HG03039 (cell line): ENCODE data around the gene JARID2.
"Not testable (repeated sequence)": the region's sequence is repeated elsewhere in the genome, so short reads cannot be mapped to it uniquely, and the experiment has no call there.

Source experiments
- ATAC-seq: cut with Tn5 transposase; IDR thresholded peaks from one replicate; pipeline ENCODE4 v1.9.1; 2021; ENCODE audit warnings: mild to moderate bottlenecking, moderate library complexity; ENCODE audit not compliant: unreplicated experiment

The JARID2 gene

GRCh38 chr6:15305909-15306308 is 60.0 kb downstream of the JARID2 start:
- no peak for ATAC-seq

DNA sequence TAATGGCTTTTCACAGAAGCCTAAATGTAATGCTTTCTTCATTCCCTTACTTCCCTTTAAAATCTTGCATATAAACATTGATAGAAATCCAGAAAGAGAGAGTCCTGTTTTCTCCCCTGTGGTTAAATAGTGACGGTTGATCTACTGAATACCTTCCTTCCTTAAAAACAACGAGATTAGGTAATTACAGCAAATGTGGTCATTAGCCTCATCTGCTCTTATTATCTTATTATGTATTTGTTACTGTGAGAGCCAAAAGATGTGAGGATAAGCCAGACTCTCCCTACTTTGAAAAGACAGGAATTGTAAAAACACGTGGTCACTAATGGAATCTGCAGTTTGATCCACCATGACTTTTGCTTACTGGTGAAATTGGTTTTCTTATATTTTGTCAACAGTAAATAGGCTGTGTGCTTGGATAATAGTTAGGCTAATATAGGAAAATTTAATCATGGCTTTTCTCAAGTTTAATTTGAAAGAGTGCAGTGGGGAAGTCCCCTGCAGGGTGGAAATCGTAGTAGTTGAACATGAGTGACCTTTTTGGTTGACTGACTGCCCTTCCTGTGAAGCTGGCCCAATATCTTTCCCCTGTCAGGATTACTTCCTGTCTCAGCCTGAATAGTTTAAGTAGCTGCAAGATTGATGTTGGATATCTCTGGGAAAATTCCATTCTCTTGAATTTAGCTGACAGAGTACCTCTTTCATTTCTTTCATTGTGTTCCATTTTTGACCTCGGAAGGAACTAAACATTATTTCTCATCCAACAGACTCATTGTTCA is 62.8 kb downstream of the JARID2 start:
- no peak for ATAC-seq

DNA sequence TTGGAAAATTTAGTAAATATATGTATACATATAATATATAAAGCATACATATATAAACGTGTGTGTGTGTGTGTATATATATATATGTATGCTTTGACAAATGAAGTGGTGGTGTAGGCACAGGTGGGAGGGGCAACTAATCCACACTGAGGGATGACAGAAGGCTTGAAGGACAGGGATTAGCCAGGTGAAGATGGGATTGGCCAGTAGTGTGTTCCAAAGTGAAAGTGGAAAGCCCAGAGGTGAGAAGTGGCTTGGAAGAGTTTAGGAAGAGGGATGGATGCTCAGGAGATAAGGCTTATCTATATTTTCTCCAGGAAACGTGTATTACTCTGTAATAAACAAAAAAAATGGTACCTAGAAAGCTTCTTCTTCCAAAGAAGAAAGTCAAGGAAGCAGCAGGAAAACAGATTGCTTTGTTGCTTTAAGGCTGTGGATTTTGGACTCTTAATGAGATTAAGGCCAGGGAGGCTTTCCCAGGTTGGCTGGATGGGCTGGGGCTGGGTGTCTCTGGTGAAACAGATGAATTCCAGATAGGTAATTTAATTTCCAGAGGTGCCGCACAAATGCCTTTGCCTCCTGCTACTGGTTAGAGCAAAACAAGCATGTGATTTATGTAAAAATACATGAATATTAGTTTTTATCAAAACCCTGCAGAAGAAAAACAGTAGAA is 63.9 kb downstream of the JARID2 start:
- ATAC-seq: no peak

DNA sequence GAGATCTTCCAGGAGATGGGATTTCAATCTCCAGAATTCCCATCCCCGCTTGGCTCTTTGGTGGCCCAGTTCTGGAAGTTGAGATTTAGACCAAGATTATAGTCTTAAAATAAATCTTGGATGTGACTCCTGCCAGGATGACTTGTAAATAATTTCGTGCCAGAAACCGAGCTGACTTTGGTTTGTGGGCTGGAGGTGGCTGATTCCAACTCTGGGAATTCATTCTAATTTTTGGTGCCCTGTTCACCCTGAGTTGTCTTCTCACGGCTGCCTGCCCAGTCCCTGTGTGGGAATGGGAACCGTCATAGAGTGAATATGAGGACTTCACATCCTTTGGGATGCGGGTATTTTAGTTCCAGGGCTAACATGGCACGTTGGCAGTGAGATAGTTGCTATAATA is 64.8 kb downstream of the JARID2 start:
- no peak for ATAC-seq

- ATAC-seq: no peak
These were observed 66.6 kb downstream of the JARID2 start for GRCh38 chr6:15312500-15312899.

DNA sequence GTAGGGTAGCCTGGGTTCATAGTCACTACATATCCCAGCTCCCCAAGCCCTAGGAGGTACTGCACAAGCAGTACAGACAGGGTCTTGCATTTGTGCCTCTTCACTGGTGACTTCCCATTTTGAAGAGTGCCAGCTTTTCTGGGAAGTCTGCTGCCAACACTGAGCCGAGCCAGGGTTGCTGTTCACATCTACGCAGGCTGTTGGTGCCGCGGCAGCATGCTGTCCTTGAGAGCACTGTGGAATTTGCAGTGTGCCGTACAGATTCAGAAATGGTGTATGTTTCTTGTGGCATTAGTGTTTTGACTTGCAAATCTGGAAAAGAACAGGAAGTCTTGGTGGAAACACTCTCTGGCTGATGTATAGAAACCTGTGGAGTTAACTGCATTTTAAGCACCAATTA is 67.5 kb downstream of the JARID2 start:
- no peak for ATAC-seq

GRCh38 chr6:15316754-15317153 is 70.9 kb downstream of the JARID2 start:
- ATAC-seq: no peak

GRCh38 chr6:15317251-15317650 is 71.4 kb downstream of the JARID2 start:
- no peak for ATAC-seq

DNA sequence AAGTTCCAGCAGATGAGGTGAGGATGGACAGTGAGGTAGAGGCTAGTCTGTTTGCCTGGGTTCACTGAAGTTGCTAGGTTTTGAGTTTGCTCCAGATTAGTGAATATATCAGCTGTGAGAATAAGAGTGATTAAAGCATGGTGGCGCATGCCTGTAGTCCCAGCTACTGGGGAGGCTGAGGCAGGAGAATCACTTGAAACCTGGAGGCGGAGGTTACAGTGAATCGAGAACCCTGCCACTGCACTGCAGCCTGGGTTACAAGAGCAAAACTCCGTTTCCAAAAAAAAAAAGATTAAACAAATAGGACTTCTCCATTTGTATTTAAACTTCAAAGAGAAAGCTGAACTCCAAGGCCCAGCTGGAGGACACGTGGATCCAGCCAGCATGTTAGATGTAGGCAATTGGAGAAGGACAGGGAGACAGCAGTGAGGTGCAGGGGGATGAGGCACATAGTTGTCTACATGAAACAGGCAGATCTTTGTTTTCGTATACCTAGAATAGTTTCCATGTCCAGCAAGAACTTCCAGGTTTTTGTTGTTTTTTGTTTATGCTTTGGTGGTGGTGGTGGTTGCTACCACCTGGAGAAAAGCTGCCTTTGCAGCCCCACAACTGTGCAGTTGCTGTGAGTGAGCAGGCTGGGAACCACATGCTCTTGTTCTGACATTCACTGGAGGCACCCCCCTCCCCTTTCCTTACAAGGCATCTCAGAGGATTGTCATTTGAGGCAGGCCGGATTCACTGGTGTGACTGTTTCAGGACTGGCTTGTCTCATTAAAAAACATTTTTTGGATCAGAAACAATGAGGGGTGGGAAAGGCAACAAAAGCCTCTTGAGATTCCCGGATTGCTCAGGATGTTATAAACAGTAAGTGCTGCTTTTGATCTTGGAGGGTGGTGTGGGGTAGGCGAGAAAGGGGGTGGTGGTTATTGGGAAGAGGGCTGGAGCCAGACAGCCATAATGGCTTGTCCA is 72.3 kb downstream of the JARID2 start:
- no peak for ATAC-seq

GRCh38 chr6:15319677-15320076 is 73.8 kb downstream of the JARID2 start:
- no peak for ATAC-seq

- ATAC-seq: no peak
These were observed 74.8 kb downstream of the JARID2 start for GRCh38 chr6:15320693-15321092.

GRCh38 chr6:15322184-15322583 is 76.3 kb downstream of the JARID2 start:
- no peak for ATAC-seq

GRCh38 chr6:15322781-15323536 is 77.1 kb downstream of the JARID2 start:
- ATAC-seq: no peak

- ATAC-seq: not testable (repeated sequence)
These were observed 77.7 kb downstream of the JARID2 start for GRCh38 chr6:15323611-15324010.

DNA sequence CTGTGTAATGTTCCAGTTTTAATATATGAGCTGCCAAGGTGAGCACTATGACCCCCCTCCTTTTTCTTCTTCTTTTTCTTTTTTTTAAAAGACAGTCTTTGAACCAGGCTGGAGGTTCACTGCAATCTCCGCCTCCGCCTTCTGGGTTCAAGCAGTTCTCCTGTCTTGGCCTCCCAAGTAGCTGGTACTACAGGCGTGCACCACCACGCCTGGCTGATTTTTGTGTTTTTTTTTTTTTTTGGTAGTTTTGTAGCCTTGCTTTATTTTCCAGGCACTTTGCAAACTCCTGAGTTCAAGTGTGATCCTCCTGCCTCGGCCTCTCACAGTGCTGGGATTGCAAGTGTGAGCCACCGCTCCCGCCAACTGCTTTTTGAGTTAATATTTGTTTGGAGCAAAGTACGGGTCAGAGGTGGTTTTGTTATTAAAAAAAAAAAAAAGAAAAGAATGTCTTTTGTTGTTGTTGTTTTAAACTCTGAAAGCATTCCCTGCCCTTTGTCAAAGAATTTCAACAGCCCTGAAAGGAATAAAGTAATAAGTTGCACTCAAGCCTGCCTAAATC is 78.6 kb downstream of the JARID2 start:
- no peak for ATAC-seq

GRCh38 chr6:15325540-15325955 is 79.7 kb downstream of the JARID2 start:
- no peak for ATAC-seq

DNA sequence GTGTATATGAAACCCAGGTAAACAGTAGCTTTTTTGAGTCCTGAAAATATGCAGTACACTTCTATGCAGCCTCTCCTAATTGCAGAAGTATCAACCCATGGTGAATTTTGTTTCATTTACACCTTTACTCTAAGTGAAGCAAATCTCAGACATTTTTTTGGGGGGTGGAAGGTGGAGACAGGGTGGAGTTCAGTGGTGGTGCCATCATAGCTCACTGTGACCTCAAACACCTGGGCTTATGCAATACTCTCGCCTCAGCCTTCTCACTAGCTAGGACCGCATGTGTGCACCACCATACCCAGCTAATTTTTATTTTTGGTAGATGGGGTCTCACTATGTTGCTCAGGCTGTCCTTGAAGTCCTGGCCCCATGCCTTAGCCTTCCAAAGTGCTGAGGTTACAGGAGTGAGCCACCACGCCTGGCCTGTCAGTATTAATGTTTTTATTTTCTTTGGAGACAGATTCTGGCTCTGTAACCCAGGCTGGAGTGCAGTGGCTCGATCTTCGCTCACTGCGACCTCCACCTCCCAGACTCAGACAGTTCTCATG is 80.3 kb downstream of the JARID2 start:
- no peak for ATAC-seq

DNA sequence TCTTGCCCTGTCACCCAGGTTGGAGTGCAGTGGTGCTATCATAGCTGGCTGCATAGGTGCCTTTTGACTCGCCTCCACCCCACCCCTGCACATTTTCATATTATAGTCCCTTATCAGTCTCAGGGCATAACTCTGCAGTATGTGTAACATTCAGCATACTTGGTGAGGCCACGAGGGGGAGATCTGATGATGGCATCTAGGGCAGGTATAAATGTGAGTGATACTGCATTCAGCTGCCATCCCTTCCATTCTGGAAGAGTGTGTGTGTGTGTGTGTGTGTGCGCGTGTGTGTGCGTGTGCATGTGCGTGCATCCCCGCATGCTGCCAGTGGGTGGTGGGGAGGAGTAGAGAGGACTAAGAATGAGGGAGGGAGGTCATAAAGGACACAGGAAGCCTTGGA is 81.4 kb downstream of the JARID2 start:
- no peak for ATAC-seq

DNA sequence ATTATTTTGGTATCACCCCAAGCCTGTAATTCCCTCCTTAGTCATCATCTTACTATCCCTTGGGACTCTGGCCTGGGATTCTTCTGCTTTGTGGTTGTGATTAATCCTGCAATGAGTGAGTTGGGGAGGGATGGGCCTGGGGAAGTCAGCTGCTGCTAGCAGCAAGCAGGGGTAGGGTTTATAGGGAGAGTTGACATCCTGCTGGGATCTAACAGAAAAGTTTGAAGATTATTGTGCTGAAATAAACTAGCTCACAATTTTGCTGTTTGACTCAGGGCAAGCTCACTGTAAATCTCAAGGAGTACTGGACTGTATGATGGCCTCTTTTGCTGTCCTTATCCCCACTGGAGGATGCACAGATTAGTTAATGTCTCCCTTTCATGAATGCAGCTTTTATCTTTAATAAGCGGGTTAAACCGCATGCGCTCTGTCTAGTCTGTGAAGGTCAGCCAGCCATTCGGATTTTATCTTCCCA is 83.4 kb downstream of the JARID2 start:
- no peak for ATAC-seq
